GM23338 (cell line): Measurements from ENCODE around the gene PDXK. TPM values are rescaled to one million over a fixed set of nuclear protein-coding genes. Genes with fewer than 3 reads are reported as not detected.

Experiments
- JUNB ChIP-seq: IDR thresholded peaks from one replicate; pipeline ENCODE4 v1.6.1; 2016; ENCODE audit warnings: antibody characterized with exemption; ENCODE audit not compliant: unreplicated experiment
- POLR2AphosphoS5 ChIP-seq: IDR thresholded peaks from 2 replicates; pipeline ENCODE4 v1.6.1; 2016; ENCODE audit warnings: antibody characterized with exemption, low read depth
- ZNF331 ChIP-seq: fragments of 250-450 bp; sonication (Bioruptor Pico); IDR thresholded peaks from 2 replicates; pipeline ENCODE4 v1.5.0; 2020; ENCODE audit warnings: low read depth, mild to moderate bottlenecking, moderate library complexity
- polyA plus RNA-seq: library from polyadenylated mRNA; unstranded; fragments of >200 nt; fragmentation: Nextera tagmentation; extraction: Ambion mirVana; gene quantifications from 2 replicates; pipeline ENCODE4 v1.2.1, GENCODE V29; 2016
- total RNA-seq: library from RNA; depleted of rRNA; stranded (reverse); fragments of >200 nt; shearing (Covaris generic); gene quantifications from 2 replicates; pipeline ENCODE4 v1.2.3, GENCODE V29; 2014
- TF ChIP-seq, protein P1 (sequence below): fragments of 250-450 bp; sonication (Bioruptor Pico); IDR thresholded peaks from 2 replicates; pipeline ENCODE4 v1.5.0; 2020; ENCODE audit warnings: mild to moderate bottlenecking, moderate library complexity
- TF ChIP-seq, protein P2 (sequence below): IDR thresholded peaks from 2 replicates; pipeline ENCODE4 v1.6.1; 2016; ENCODE audit warnings: antibody characterized with exemption
- TF ChIP-seq, protein P3 (sequence below), 2 experiments: fragments of 200-600 bp in 1 of 2; sonication (generic) in 1 of 2; conservative IDR thresholded peaks; 2 replicates each; pipeline versions ENCODE4 v1.5.1 to v1.6.1; 2016 to 2017; ENCODE audit warnings: antibody characterized with exemption in 2 of 2, low read depth in 2 of 2, mild to moderate bottlenecking in 2 of 2, moderate library complexity in 1 of 2

PDXK gene
- total and polyA plus RNA-seq, 2 experiments from 2014 or later: 53.2 to 66.3 TPM

DNA sequence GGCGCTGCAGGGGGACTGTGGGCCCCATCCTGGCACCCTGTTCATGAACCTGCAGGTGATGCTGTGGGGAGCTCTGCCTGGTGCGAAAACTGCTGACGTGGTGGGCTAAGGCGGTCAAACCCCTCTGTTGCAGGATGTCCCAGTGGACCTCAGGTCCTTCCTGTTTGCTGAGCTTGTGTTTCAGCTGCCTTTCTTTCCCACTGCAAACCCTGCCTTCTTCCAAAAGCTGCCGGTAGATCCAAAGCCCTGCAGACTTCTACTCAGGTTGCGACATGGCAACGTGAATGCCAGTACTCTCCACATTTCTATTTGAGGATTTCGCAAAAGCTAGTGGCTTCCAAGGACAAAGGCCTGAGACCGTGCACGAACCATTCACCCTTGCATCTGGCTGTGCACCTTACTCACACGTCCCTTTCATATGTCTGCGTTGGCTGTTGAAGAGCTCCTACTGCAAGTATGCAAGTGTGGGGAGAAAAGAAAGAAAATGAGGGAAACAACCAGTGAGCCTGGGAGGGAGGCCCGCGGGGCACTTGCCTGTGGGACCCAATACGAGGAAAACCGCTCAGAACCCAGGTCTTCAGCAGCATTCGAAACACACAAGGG lies 64.3 kb downstream of the PDXK start (continued):
- TF ChIP-seq, protein P1, sequence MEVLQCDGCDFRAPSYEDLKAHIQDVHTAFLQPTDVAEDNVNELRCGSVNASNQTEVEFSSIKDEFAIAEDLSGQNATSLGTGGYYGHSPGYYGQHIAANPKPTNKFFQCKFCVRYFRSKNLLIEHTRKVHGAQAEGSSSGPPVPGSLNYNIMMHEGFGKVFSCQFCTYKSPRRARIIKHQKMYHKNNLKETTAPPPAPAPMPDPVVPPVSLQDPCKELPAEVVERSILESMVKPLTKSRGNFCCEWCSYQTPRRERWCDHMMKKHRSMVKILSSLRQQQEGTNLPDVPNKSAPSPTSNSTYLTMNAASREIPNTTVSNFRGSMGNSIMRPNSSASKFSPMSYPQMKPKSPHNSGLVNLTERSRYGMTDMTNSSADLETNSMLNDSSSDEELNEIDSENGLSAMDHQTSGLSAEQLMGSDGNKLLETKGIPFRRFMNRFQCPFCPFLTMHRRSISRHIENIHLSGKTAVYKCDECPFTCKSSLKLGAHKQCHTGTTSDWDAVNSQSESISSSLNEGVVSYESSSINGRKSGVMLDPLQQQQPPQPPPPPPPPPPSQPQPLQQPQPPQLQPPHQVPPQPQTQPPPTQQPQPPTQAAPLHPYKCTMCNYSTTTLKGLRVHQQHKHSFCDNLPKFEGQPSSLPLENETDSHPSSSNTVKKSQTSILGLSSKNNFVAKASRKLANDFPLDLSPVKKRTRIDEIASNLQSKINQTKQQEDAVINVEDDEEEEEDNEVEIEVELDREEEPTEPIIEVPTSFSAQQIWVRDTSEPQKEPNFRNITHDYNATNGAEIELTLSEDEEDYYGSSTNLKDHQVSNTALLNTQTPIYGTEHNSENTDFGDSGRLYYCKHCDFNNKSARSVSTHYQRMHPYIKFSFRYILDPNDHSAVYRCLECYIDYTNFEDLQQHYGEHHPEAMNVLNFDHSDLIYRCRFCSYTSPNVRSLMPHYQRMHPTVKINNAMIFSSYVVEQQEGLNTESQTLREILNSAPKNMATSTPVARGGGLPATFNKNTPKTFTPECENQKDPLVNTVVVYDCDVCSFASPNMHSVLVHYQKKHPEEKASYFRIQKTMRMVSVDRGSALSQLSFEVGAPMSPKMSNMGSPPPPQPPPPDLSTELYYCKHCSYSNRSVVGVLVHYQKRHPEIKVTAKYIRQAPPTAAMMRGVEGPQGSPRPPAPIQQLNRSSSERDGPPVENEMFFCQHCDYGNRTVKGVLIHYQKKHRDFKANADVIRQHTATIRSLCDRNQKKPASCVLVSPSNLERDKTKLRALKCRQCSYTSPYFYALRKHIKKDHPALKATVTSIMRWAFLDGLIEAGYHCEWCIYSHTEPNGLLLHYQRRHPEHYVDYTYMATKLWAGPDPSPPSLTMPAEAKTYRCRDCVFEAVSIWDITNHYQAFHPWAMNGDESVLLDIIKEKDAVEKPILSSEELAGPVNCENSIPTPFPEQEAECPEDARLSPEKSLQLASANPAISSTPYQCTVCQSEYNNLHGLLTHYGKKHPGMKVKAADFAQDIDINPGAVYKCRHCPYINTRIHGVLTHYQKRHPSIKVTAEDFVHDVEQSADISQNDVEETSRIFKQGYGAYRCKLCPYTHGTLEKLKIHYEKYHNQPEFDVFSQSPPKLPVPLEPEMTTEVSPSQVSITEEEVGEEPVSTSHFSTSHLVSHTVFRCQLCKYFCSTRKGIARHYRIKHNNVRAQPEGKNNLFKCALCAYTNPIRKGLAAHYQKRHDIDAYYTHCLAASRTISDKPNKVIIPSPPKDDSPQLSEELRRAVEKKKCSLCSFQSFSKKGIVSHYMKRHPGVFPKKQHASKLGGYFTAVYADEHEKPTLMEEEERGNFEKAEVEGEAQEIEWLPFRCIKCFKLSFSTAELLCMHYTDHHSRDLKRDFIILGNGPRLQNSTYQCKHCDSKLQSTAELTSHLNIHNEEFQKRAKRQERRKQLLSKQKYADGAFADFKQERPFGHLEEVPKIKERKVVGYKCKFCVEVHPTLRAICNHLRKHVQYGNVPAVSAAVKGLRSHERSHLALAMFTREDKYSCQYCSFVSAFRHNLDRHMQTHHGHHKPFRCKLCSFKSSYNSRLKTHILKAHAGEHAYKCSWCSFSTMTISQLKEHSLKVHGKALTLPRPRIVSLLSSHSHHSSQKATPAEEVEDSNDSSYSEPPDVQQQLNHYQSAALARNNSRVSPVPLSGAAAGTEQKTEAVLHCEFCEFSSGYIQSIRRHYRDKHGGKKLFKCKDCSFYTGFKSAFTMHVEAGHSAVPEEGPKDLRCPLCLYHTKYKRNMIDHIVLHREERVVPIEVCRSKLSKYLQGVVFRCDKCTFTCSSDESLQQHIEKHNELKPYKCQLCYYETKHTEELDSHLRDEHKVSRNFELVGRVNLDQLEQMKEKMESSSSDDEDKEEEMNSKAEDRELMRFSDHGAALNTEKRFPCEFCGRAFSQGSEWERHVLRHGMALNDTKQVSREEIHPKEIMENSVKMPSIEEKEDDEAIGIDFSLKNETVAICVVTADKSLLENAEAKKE (CRISPR knock-in tag): no peak
- TF ChIP-seq, protein P2, sequence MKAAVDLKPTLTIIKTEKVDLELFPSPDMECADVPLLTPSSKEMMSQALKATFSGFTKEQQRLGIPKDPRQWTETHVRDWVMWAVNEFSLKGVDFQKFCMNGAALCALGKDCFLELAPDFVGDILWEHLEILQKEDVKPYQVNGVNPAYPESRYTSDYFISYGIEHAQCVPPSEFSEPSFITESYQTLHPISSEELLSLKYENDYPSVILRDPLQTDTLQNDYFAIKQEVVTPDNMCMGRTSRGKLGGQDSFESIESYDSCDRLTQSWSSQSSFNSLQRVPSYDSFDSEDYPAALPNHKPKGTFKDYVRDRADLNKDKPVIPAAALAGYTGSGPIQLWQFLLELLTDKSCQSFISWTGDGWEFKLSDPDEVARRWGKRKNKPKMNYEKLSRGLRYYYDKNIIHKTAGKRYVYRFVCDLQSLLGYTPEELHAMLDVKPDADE: no peak
- TF ChIP-seq POLR2AphosphoS5: no peak
- TF ChIP-seq JUNB: no peak
- TF ChIP-seq ZNF331 (CRISPR knock-in tag): no peak
- TF ChIP-seq, protein P3, sequence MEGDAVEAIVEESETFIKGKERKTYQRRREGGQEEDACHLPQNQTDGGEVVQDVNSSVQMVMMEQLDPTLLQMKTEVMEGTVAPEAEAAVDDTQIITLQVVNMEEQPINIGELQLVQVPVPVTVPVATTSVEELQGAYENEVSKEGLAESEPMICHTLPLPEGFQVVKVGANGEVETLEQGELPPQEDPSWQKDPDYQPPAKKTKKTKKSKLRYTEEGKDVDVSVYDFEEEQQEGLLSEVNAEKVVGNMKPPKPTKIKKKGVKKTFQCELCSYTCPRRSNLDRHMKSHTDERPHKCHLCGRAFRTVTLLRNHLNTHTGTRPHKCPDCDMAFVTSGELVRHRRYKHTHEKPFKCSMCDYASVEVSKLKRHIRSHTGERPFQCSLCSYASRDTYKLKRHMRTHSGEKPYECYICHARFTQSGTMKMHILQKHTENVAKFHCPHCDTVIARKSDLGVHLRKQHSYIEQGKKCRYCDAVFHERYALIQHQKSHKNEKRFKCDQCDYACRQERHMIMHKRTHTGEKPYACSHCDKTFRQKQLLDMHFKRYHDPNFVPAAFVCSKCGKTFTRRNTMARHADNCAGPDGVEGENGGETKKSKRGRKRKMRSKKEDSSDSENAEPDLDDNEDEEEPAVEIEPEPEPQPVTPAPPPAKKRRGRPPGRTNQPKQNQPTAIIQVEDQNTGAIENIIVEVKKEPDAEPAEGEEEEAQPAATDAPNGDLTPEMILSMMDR (conservative IDR thresholded peaks at IDR 0.05; ENCODE audit: low read depth in 2 of 2): no peak
